Right lung (tissue), 5 donors: ENCODE data around the gene C16orf54. TPM values are rescaled to one million over a fixed set of nuclear protein-coding genes. Genes with fewer than 3 reads are reported as not detected.
"Not testable (repeated sequence)": the region's sequence is repeated elsewhere in the genome, so short reads cannot be mapped to it uniquely, and the experiment has no call there.

Experiments used
- DNase-seq, 2 donors: peaks; one replicate each; pipeline ENCODE4 v3.0.0-alpha.2; 2013
- polyA plus RNA-seq, 5 donors: library from polyadenylated mRNA; unstranded; fragments of 120-200 nt; gene quantifications; one replicate each; pipeline versions ENCODE4 v1.2.1 to v1.2.3, GENCODE V29; 2013; ENCODE audit warnings: inconsistent platforms in 1 of 5, low replicate concordance in 1 of 5; ENCODE audit not compliant: insufficient read length in 5 of 5, insufficient read depth in 1 of 5

Gene C16orf54
- polyA plus RNA-seq, 5 donors, result 0.43 to 0.78 (median 0.62) TPM

DNA sequence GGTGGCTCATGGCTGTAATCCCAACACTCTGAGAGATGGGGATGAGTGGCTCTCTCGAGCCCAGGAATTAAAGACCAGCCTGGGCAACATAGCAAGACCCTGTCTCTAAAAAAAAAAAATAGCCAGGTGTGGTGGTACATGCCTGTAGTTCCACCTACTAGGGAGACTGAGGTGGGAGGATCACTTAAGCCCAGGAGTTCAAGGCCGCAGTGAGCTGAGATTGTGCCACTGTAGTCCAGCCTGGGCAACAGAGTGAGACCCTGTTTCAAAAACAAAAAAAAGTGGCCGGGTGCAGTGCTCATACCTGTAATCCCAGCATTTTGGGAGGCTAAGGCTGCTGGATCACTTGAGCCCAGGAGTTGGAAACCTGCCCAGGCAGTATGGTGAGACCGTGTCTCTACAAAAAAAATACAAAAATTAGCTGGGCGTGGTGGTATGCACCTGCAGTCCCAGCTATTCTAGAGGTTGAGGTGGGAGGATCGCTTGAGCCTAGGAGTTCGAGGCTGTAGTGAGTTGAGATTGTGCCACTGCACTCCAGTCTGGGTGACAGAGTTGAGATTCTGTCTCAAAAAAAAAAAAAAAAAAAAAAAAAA lies 3.0 kb downstream of the C16orf54 start:
- DNase-seq, result no peak

- not testable (repeated sequence) for DNase-seq
Observed at GRCh38 chr16:29740630-29741015, 5.2 kb downstream of the C16orf54 start.

DNA sequence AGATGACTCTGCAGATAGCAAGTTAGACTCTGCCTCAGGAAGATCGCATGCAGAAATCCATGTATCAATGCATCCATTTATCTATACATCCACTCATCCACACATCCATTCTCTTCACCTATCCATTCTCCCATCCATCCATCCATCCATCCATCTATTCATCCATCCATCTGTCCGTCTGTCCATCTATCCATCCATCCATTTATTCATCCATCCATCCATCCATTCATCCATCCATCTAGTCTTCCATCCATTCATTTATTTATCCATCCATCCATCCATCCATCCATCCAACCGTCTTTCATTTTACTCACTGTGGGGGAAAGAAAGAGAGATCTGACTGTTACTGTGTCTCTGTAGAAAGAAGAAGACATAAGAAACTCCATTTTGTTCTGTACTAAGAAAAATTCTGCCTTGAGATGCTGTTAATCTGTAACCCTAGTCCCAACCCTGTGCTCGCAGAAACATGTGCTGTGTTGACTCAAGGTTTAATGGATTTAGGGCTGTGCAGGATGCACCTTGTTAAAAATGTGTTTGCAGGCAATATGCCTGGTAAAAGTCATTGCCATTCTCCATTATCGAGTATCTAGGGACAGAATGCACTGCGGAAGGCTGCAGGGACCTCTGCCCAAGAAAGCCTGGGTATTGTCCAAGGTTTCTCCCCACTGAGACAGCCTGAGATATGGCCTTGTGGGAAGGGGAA lies 5.7 kb downstream of the C16orf54 start:
- not testable (repeated sequence) for DNase-seq

- no peak for DNase-seq
Observed at GRCh38 chr16:29738514-29738913, 7.3 kb downstream of the C16orf54 start.

- DNase-seq, result no peak
Observed at GRCh38 chr16:29737713-29738112, 8.1 kb downstream of the C16orf54 start.

DNA sequence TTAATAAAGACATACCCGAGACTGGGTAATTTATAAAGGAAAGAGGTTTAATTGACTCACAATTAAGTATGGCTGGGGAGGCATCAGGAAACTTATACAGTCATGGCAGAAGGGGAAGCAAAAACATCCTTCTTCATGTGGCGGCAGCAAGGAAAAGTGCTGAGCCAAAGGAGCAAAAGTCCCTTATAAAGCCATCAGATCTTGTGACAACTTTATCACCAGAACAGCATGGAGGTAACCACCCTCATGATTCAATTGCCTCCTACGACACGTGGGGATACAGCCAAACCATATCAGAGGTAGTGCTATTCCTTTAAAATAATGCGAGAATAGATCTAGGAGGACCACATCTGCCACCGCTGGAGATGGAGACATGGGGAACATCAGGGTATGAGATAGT lies 9.0 kb downstream of the C16orf54 start:
- DNase-seq, result no peak

DNA sequence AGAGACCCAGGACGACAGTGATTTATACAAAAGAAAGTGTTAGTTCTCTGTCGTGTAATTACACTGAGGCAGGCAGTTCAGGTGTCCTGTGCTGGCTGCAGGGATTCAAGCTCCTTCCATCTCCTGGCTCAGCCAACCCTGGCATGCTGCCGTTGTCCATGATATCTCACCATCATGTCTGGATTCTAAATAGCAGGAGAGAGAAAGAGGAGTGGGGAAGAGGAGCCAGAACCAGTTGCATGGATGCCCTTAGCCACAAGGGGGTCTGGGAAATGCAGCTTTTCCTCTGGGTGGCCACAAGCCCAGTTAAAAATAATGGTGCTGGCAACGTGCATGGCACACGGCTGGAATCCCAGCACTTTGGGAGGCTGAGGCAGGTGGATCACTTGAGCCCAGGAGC lies 9.7 kb downstream of the C16orf54 start:
- no peak for DNase-seq

- no peak for DNase-seq
Observed at GRCh38 chr16:29734786-29735185, 11.0 kb downstream of the C16orf54 start.

GRCh38 chr16:29731768-29732601 lies 13.8 kb downstream of the C16orf54 start:
- not testable (repeated sequence) for DNase-seq

DNA sequence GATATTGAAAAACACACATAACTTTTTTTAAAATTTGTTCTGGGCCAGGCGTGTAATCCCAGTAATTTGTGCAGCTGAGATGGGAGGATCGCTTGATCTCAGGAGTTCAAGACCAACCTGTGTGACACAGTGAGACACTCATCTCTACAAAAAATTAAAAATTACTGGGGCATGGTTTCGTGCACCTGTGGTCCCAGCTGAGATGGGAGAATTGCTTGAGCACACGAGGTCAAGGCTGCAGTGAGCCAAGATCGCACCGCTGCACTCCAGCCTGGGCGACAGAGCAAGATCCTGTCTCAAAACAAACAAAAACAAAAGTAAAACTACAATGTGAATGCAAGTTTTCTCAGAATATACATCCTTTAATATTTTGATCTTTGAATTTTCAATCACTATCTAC lies 15.1 kb downstream of the C16orf54 start:
- DNase-seq, result no peak

- no peak for DNase-seq
Observed at GRCh38 chr16:29729116-29729521, 16.7 kb downstream of the C16orf54 start.

DNA sequence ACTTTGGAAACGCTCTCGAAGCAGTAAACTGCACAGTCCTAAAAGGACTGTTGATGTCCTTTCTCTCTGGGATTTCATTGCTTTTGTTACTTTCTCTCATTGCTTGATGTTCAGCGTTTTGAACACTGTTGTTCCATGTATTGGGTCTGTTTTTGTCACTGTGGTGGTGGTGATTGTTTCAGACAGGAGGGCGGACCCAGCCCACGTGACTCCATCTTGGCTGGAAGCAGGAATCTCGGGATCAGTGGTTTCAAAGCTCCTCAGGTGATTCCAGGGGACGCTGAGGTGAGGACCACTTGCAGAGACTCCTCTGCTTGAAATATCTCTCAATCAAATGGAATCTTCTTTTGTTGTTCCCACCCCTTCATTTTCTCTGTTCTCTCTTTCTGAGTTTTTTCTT lies 18.3 kb downstream of the C16orf54 start:
- no peak for DNase-seq

DNA sequence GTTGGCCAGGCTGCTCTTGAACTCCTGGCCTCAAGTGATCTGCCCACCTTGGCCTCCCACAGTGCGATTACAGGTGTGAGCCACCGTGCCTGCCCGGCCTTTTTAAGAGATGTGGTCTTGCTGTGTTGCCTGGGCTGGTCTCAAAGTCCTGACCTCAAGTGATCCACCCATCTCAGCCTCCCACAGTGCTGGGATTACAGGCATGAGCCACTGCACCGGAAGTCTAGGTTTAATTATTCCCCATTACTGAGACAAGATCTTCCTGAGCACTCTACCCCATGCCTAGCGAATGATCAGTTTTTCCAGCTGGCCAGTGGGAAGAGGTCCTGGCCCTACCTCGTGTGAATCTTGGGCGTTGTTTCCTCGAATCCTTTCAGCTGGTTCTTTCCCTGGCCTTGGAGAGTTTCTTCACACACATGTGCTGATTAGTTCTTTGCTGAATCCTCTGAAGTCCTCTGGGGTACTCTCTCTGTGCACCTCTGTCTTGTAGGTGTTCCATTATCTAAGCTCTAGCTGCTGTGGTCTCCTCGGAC lies 18.9 kb downstream of the C16orf54 start:
- DNase-seq, result no peak

DNA sequence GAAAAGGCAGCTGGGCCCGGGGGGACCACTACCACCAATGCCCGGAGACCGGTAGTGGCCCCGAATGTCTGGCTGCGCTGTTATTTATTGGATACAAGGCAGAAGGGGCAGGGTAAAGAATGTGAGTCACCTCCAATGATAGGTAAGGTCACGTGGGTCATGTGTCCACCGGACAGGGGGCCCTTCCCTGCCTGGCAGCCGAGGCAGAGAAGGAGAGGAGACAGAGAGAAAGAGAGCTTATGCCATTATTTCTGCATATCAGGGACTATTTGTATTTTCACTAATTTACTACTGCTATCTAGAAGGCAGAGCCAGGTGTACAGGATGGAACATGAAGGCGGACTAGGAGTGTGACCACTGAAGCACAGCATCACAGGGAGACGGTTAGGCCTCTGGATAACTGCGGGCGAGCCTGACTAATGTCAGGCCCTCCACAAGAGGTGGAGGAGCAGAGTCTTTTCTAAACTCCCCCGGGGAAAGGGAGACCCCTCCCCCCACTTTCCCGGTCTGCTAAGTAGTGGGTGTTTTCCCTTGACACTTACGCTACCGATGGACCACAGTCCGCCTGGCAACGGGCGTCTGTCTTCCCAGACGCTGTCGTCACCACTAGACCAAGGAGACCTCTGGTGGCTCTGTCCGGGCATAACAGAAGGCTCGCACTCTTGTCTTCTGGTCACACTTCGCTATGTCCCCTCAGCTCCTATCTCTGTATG lies 24.5 kb downstream of the C16orf54 start:
- DNase-seq, result peak; percentile 31 to 57

DNA sequence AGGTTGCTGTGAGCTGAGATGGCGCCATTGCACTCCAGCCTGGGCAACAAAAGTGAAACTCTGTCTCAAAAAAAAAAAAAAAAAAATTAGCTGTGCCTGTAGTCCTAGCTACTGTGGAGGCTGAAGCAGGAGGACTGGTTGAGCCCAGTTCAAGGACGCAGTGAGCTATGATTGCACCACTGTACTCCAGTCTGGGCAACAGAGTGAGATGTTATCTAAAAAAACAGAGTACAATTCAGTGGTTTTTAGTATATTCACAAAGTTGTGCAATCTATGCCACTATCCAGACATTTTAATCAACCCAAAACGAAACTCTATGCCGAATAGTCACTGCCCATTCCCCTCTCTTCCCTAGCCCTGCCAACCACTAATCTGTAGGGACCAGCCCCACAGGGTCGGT lies 25.1 kb downstream of the C16orf54 start:
- no peak for DNase-seq

GRCh38 chr16:29719063-29719462 lies 26.7 kb downstream of the C16orf54 start:
- no peak for DNase-seq

GRCh38 chr16:29717113-29717512 lies 28.7 kb downstream of the C16orf54 start:
- no peak for DNase-seq

GRCh38 chr16:29714972-29715371 lies 30.8 kb downstream of the C16orf54 start:
- no peak for DNase-seq

DNA sequence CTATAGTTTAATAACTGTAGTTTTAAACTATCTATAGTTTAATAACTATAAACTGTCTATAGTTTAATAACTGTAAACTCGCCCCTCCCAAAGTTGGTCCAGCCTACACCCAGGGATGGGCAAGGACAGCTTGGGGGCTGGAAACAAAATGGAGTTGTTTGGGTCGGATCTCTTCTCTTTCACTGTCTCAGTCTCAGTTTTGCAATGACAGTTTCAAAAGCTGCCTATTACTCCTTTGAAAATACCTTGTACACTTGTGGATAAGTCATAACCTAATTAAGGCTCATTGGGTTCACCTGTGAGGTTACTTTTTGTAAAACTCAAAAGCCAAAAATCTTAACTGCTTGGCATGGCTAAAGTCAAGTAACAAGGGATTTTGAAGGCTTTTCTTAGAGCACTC lies 31.4 kb downstream of the C16orf54 start:
- DNase-seq, result no peak

DNA sequence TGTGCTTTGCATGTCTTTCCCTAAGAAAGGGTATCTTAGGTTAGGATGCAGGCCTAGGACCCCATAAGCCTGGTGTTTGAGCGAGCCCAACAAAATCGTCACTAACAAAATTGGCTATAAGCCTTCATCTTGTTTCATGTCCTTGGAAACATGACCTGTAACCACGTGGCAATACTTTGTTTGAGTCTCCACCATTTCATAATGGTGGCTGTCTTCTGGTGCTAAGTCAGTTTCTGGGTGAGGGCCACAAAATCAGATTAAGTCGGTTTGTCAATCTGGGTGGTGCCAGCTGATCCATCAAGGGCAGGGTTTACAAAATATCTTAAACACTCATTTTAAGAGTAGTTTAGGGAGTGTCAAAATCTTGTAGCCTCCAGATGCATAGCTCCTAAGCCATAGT lies 33.0 kb downstream of the C16orf54 start:
- no peak for DNase-seq

DNA sequence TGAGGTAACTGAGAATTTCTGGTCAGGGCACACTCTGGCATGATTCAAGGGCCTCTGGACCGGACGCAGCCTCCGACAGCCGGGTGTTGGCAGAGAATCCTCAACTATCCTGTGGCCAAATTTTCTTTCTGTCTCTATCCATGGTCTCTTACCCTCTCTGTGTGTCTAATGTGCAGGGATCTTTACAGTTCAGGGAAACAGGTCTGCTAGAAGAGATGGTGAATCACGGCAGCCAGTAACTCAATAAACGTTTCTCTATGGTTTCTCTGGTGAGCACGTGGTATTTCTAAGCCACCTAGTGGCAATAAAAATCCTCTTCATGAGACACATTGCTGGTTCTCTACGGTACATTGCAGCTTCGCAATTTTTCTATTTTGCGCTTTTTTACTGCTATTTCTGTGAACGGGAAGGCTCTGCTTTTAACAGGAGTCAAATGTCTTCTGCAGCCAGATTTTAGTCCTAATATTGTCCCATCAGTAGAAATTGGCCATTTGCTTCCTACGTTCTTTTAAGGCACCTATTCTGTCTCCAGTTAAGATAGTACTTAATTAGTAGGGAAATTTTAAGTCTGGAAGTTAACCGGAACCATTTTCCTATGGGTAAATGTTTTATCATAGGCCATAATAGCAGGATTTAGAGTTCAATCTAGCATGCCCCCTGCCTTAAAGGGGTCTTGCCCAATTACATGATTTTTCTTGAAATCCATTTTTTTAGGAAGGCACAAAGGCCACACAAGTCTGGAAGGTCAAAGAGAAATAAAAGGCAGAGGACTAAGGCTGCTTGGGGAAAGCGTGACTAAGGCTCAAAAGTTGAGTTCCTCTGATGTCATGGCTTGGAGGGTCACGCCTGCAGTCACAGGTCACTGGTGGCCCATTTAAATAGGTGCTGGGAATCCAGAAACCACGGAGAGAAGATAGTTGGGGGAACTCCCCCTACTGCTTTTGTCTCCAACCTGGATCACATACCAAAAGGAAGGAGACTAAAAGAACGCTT lies 35.3 kb downstream of the C16orf54 start:
- no peak for DNase-seq
